Ishikawa (cell line): ENCODE results near the gene EIF4E3.

Experiments
- CEBPB ChIP-seq: IDR thresholded peaks from 2 replicates; pipeline ENCODE4 v1.6.1; 2012
- CREB1 ChIP-seq: IDR thresholded peaks from 2 replicates; pipeline ENCODE4 v1.6.1; 2012; ENCODE audit warnings: low read depth
- RAD21 ChIP-seq: IDR thresholded peaks from 2 replicates; pipeline ENCODE4 v1.6.1; 2012; ENCODE audit warnings: low read depth
- TEAD4 ChIP-seq: IDR thresholded peaks from 2 replicates; pipeline ENCODE4 v1.6.1; 2012
- YY1 ChIP-seq: IDR thresholded peaks from 2 replicates; pipeline ENCODE4 v1.6.1; 2012; ENCODE audit warnings: low read depth

GRCh38 chr3:71724171-71724453 lies 1.1 kb downstream of the EIF4E3 start:
- no peak for TF ChIP-seq TEAD4
- TF ChIP-seq YY1 = no peak
- TF ChIP-seq CEBPB = no peak
- TF ChIP-seq CREB1 = no peak
- no peak for TF ChIP-seq RAD21
